Renal cortex interstitium (tissue), 11 donors: ENCODE measurements around the gene RERE. TPM values are rescaled to one million over a fixed set of nuclear protein-coding genes. Genes with fewer than 3 reads are reported as not detected.

Source experiments
- DNase-seq, 11 donors: peaks; one replicate each; pipeline ENCODE4 v3.0.0-alpha.2; 2013; ENCODE audit warnings: low read depth in 9 of 11, low spot score in 4 of 11; ENCODE audit errors: extremely low read depth in 1 of 11
- polyA plus RNA-seq, 3 donors: library from polyadenylated mRNA; unstranded; fragments of 120-200 nt; gene quantifications; one replicate each; pipeline ENCODE4 v1.2.1, GENCODE V29; 2013; ENCODE audit not compliant: insufficient read length in 3 of 3

RERE gene
- polyA plus RNA-seq, 3 donors = 149 to 169 (median 157) TPM

DNA sequence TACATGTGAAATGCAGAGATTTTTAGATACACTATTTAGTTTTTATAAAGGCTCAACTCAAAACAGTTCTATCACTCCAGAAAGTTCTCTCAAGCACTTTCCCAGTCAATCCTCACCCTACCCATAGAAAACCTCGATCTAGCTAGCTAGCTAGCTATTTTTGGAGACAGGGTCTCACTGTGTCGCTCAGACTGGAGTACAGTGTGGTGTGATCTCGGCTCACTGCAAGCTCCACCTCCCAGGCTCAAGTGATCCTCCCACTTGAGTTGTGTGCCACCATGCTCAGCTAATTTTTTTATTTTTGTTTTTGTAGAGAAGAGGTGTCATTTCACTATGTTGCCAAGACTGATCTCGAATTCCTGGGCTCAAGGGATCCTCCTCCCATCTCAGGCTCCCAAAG lies 236.9 kb downstream of the RERE start:
- no peak for DNase-seq

DNA sequence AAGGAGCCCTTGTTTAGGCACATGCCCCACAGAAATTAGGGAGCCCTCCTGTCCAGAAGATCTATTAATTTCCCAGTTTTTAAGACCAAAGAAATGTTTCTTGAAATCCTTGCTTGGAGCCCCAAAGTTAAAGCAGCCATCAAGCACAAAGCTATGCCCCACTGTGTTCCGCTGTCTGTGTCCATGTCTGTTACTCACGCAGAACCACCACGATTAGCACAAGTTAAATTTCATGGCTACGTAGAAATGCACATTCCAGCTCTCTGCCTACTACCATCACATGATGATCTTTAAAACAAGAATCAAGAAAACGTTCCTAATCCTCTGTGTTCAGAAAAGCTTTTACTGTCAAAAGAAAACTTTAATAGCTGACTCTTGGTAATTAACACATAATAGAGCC lies 238.5 kb downstream of the RERE start:
- no peak for DNase-seq

DNA sequence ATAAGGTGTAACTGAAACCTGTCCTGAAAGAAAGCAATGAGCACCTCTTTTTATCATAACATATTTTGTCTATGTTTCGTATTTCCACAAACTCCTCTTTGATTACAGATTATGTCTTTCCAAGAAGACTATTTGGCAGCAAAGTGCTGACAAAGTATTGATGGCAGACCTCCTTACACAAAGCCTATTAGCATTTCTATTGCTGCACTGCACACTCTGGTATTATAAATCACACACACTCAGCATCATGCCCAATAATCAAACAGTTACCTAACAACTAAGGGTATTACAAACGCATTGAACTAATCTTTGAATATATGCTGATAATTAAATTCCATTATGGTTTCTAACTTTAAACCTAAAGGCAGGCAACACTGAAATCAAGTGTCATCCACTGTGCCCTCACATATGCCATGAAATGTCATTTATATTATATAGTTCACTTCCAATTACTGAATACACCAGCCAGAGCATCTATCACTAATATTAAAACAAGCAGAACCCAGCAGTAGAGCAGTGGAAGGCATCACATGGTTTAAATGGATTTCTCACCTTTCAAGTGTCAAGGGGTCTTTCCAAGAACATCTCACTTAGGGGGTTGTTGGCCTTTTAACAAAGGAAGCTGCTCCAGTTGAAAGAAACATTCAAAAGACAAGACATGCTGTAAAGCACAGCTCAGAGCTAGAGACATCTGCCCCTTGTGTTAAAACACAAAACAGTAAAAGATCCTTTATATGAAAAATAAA lies 239.1 kb downstream of the RERE start:
- DNase-seq = no peak

DNA sequence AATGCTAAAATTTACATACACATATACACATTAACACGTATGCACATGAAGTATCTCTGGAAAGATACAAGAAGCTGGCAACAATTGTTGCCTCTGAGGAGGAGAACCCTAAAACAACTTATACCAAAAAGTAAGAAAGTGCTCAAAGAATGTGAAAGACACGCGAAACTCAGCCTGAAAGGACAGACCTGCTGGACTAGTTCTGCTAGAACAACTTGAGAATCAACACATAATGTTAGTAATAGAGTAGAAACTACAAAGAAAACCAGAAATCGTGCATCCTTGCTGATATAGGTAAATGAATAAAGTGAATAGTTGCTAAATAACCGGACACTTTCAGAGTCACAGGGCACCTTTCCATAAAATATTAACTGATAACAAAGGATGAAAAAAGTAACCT lies 242.5 kb downstream of the RERE start:
- no peak for DNase-seq

DNA sequence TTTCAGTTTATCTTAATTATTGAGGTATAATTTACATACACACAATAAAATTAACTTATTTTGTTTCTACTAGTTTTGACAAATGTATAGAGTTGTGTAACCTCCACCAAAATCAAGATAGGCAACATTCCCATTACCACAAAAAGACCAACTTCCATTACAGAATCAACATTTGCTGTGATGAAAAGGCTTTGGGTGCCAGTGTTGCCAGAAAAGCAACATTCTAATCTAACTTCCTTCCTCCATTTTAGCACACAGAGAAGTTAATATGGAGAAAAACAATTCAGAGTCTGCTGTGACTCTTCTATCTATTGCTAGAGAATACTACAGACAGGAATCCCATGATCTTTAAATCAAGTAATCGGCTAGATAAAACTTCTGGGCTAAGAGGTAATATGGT lies 245.3 kb downstream of the RERE start:
- DNase-seq = no peak

DNA sequence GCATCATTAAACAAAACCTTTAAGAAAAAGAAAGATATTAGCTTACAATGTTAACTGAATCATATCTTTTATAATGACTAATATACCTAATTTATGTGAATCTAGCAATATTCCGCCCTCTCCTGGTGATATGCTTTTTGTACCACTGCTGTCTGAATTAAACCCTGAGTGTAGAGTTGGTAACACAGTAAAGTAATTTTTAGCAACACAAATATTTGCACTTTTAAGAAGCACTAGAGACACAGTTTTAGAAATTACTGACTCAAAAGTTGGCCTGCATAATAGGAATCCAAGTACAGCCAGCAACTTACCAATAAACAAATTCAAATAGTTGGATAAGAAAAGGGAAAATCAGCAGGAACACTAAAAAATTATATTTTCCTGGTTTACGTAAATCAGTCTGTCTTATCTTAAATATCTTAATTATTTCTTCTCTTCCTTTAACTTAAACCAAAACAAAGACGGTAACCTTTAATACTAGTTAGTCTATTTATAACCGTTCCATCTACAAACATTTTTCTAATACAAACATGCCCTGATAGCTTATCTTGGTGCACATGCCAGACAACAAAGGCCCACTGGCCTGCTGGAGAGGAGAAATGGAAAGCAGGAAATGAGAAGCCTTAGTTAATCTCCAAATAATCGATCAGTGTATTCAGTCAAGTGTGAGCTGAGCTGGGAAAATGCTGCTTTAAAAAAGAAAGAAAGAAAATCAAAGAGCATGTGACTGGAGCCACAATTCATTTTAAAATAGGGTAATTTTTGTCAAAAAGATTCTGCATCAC lies 246.0 kb downstream of the RERE start:
- DNase-seq = no peak

DNA sequence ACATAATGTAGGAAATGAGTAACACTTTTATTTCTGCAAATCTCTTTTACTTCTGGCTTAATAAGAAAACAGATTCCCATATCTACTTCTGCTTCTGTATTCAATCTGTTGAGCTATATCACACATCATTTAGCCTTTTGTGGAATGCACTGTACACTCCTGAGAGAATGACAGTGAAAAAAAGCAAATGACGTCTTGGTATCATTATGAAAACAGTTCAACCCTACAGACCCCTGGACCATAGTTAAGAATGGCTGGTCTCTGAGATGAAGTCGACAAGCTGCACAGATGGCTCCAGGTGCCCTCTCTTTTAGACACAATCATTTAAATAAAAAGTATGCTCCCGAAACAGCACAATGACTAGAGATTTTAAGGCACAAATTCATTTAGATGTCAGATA lies 247.0 kb downstream of the RERE start:
- DNase-seq = no peak

DNA sequence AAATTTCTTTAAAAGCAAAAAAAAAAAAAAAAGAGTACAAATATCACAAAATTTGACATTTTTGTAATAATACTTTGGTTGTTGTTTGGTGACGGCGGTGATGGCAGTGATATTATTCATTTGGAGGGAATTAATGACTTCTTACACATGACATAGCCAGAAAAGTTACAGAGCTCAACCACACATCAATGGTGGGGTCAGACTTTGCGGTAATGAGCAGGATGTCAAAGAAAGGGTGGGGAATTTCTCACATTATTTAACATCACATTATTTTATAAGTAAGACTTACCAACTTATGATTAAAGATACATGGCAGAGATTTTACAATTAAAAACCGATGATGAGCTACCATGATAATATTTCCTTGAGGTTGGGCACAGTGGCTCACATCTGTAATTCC lies 248.2 kb downstream of the RERE start:
- no peak for DNase-seq

DNA sequence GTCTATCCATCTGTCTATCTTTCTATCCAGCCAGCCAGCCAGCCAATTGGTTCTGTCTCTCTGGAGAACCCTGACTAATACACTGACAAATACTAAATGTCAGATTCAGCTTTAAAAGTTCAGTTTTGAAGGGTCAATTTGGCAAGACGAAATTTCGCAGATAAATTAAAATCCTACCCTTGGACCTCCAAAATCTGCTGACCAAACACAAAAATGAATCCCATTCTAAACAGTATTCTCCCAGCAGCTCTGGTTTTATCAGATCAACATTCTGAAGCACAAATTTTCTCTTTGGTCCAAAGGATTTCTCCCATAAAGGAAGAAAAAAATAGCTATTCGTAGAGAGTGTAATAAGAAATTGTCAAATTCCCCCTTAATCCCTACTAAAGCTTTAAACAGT lies 248.6 kb downstream of the RERE start:
- no peak for DNase-seq

DNA sequence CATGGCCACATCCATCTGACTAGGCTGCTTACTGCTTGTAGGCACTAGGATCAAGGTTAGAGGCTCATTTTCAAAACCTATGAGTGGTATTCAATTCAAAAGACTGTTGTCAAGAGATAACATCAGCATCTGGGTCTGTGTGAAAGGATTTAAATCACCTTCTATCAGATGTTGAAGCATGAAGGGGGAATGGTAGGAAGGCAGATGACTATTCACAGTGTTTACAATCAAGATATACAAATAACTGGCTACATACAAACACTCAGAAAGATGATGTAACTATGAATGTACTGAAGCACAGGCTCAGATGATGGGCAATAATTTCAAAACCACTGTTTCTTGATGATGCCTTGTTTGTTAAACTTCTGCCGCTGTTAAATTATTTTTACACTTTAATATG lies 250.3 kb downstream of the RERE start:
- no peak for DNase-seq

DNA sequence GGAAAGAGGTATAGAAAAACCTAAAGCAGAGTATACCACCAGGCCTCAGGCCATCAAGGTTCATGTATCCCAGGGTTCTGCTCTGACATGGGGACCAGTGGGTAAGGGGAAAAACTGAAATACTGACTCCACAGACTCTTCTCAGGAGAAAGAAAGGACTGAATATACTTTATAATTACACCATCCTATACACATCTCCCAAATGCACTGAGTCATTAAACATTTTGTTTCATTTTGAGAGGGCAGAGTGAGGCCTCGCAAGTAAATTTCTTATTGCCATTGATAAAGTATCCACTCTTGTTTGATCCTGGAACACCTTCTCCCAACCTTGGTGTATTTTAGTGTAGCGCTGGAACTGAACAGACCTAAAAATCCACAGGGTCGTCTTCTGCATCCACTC lies 251.6 kb downstream of the RERE start:
- no peak for DNase-seq

DNA sequence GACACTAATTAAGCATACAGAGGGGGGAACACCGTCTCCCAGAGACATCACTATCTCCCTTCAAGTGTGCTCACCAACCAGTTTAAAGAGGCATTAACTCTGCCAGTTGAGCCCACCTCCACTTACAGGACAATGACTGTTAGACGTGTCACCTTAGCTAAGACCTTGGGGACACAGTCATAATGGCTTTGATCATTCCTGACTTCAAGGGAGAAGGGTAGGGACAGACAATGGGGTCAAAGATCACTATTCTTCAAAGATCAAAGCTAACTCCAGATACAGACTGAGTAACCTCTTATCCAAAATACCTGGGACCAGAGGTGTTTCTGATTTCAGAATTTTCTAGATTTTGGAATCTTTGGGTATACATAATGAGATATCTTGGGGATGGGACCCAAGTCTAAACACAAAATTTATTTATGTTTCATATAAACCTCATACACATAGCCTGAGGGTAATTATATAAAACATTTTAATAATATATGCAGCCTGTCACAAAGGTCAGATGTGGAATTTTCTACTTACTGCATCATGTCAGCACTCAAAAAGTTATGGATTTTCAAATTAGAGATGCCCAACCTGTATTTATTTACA lies 253.4 kb downstream of the RERE start:
- DNase-seq = no peak

DNA sequence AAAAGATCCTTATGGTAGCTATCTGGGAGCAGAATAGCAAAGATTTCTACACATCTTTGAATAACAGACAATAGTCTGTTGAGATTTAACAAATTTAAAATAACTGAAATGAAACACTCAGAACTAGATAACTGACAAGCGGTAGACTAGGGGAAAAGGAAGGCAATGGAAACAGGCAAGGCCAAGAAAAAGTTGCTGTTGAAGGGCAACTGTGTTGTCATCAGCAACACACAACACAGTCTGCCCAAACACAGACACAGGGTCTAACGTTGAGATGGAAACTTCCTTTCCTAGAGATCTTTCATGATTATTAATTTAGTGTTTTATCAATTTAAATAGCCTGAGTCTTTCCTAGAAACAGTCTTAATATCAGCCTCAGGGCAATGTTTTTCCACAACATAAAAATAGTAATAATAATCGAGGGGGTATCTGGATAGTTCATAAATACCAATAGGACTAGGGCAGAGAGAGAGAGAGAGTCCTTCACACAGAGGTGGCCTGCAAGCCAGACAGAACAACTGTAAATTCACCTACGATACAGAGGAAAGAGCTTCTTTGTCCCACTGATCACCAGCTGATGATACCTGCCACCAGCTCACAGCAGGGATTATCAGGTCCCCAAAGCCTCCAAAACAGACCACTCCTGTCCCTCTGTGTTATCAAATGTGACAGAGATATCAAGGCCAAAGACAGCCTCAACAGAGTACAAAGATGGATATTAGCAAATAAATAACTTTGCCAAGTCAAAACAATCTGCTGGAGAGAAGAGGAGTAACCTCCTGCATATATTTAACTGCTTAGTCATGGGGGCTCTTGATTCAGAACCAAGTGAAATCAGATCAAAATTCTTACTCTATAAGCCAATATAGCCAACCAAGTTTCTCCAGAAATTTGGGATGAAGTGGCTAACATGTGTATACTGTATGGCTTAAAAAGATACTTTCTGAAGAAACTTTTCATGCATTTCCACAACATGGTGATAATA lies 254.3 kb downstream of the RERE start:
- no peak for DNase-seq

DNA sequence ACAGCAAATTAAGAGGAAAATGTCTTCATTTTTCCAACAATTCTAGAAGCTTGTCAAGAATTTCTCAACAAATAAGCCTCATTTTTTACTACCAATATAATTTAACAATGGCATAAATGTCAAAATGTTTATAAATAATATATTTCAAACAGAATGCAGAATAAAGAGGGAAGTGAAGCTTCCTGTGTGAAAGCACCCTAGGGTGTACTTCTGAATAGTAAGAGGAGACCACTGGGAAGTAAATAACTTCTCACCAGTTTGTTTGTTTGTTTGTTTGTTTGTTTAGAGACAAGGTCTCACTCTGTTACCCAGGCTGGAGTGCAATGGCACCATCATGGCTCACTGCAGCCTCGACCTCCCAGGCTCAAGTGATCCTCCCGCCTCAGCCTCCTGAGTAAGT lies 255.2 kb downstream of the RERE start:
- DNase-seq = no peak

DNA sequence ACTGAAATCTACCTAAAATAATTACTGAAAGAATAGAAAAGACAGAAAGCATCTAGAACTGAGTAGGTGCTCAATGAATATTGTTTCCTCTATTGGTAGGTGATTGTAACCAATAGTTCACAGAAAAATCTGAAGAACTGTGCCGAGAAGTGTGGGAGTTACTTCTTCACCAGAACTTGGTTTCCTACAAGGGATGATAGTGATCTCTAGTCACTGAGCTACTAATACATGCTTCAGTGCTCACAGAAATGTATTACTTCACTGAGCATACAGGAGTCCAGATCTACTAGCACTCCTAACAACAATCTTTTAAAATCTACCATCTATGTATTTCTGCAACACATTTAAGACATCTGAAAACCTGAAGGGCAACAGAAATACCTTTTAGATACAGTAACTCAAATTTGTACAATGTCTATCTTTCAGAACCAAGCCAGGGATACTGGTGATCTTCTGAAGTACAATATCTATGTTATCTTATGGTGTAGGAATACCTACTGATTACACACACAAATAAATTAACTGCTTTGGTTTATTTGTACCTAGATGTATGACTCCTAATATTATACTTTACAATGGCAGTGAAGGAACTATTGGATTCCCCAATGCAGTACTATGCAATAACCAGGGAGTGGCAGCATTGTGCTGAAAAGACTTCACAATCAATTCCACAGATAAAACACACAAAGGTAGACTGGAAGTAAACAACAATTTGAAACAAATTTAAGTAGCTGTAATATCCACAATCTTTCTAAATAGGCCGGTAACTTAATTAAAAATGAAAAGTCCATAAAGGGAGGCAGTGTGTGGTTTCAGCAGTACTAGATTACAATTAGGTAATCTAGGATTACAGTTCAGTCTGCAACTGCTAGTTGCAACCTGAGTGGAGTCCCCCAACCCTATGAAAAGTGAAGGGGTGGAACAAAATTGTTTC lies 256.6 kb downstream of the RERE start:
- DNase-seq = peak in 3 of 11 donors; percentile 20 to 58 (median 43)

DNA sequence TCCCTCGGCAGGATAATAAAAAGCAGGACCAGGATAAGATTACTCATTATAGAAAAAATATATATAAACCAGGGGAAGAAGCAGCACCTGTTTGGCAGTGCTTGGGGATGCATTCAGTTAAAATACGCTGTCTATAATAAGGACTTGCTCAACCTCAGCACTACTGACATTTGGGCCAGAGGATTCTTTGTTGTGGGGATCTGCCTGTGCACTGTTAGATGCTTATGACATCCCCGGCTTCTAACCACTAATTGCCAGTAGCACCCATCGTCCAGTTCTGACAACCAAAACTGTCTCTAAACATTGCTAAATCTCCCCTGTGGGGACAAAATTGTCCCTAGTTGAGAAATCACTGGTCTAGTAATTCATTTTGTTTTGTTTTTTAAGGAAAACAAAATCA lies 257.4 kb downstream of the RERE start:
- no peak for DNase-seq

DNA sequence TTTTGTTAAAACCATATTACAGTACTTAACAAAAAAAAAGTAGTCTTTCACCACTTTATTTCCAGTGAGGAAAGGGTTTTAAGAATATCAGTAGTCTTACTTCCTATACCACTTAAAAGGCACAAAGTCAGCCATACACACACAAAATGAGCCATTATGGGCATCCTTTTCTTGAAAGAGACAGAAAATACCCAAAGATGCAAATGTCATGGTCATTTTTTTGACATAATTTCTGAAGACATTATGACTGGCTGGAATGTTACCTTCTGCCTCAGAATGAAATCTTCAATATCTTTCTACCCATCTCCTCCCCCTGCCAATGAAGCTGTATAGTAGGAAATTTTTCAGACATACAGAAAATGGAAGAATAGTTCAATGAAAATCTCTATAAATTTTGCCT lies 261.9 kb downstream of the RERE start:
- DNase-seq = no peak

DNA sequence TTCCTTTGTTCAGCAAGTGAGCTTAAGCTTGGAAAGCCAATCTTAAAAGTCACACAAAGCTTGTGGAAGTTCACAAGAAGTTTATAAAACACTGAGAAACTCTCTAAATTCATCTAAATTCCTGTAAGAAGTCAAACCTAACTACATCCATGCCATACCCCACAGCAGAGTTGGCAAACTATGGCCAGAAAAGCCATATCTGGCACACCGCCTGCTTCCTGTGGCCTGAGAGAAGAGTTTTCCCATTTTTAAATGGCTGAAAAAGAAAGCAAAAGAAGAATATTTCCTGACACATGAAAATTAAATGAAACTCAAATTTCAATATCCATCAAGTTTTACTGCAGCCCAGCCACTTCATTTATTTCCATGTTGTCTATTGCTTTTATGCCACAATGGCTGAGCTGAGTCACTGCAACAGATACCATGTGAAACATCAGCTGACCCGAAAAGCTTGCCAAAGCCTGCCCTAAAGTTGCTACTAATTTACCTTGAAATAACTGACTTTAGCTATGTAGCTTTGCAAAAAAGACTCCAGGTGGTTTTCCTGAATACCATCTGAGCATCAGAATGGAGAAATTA lies 262.4 kb downstream of the RERE start:
- no peak for DNase-seq
